GM21390 (cell line): ENCODE data around the gene DKC1.
"Not testable (repeated sequence)": the region's sequence is repeated elsewhere in the genome, so short reads cannot be mapped to it uniquely, and the experiment has no call there.

Source experiments
- ATAC-seq: cut with Tn5 transposase; IDR thresholded peaks from one replicate; pipeline ENCODE4 v1.9.1; 2021; ENCODE audit not compliant: unreplicated experiment

Gene DKC1

DNA sequence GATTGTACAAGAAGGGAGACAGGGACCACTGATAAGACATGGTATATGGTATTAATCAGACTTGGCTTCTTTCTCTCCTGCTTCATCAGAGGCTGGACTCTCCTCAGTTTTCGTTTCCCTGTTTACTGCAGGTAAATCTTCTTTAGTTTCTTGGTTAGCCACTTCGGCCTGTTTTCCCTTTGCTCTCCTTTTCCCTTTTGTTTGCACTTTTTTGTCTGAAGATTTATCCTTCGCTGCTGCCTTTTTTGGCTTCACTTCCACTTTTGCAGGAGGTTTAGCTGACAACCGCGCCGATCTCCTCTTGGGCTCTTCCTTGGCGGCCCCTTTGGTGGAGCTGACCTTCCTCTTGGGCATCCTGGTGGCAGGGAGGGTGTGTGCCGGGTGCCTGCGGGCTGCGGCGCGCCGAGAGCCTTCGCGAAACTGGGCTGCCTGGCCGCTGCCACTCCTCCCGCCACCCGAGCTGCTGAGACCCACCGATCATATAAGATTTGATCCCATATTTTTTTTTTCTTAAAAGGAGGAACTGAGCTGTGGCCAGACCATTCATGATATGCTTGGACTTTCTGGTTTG lies 54.5 kb downstream of the DKC1 start:
- ATAC-seq: not testable (repeated sequence)

DNA sequence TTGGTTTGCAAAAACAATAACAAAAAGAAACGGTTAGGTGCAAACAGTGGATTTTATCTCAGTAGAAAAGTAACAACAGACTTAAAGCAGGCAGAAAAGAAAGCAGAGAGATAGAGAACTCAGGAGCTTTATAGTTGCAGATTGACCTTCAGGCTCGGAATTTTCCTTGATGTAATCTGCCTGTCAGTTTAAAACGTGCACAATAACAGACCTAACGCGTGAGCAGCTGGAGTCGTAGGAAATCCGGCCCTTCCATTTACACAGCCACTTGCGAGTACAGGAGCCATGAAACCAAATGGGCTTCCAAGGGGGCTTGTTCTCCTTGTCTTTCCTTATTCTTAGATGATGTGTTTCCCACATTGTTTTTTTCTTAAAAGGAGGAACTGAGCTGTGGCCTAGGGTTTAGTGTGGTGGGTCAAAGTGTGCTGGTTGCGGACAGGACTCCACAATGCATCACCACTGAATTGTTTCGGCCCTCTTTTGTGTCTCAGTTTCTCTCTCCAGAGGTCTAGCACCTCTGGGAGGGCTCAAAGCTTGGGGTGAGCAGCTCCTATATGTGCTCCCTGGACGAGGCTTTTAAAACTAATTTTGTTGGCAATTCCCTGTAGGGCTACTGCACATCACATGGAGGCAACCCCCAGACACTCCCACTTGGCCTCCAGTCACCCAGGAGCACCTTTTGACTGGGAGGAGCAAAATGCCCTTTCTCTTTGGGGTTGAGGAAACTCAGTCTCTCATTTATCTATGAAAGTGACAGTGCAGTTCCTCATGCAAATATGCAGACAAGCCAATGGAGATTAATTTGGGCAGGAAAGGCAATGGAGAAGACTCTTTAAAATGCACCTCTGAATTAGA lies 56.5 kb downstream of the DKC1 start:
- ATAC-seq: no peak

DNA sequence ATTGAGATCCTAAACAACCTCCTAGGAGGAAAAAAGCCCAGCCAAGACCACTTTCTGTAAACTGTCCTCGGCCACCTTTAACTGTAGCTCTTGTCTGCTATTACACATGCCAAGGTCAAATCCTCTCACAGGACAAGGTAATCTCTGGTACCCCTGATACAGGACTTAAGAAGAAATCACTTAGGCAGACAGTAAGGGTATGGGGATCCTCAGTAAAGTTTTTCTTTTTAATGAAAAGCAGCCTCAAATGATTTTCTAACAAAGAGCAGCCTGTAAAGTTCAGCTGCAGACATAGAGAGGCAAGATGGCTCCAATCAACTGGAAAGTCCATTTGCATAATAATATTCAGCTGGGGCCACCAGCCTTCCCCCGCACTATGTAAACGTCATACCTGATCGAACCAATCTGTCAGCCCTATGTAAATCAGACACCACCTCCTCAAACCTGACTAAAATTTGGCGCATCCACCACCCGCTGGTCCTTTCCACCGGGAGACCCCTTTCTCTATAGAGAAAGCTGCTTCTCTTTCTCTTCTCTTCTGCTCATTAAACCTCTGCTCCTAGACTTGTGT lies 57.2 kb downstream of the DKC1 start:
- no peak for ATAC-seq

DNA sequence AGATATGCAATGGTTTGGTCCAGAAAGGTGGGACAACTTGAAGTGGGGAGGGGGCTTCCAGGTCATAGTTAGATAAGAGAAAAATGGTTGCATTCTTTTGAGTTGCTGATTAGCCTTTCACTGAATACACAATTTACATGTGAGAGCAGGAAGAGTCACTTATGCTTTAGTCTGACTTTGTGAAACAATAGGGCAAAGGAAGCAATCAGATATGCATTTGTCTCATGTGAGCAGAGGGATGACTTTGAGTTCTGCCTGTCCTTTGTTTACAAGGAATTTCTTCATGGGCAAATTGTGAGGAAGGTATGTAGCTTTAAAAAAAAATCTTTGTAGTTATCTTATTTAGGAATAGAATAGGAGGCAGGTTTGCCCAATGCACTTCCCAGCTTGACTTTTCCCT lies 58.9 kb downstream of the DKC1 start:
- no peak for ATAC-seq

DNA sequence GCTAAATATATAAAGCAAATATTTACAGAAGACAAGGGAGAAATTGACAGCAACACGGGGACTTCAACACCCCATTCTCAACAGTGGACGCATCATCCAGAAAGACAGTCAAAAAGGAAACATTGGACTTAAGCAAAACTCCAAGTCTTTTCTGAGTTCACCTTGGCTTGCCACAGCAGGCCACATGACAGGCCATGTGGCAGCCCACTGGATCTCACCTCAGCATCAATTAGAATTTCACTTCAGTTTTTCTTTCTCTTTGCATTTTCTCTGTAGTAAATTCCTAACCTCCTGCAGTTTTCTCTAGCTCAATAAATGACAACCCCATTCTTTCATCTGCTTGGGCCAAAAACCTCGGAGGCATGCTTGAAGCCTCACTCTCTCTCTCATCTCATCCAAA lies 59.4 kb downstream of the DKC1 start:
- no peak for ATAC-seq

DNA sequence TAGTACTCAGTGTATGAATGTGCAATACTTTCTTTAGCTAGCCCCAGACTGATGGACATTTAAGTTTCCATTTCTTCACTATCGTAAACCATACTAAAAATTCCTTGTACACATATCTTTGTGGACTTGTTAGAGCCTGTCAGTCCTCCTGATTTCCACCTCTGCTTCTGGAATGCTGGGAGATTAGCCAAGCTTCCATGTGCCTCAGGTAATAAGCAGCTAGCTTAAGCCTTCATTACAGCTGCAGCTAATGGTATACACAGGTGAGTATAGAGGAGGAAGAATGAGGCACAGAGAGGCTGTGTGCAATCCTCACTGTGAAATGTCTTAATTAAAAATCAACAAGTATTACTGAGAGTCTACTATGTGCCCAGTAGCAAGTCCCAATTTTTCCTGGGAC lies 62.0 kb downstream of the DKC1 start:
- ATAC-seq: no peak

DNA sequence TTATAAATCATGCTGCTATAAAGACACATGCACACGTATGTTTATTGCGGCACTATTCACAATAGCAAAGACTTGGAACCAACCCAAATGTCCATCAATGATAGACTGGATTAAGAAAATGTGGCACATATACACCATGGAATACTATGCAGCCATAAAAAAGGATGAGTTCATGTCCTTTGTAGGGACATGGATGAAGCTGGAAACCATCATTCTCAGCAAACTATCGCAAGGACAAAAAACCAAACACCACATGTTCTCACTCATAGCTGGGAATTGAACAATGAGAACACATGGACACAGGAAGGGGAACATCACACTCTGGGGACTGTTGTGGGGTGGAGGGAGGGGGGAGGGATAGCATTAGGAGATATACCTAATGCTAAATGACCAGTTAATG lies 62.9 kb downstream of the DKC1 start:
- not testable (repeated sequence) for ATAC-seq
